Gastroesophageal sphincter (tissue), 4 donors: ENCODE measurements around the gene PRELP. TPM values are rescaled to one million over a fixed set of nuclear protein-coding genes. Genes with fewer than 3 reads are reported as not detected.

Experiments
- ATAC-seq: fragments of 150-250 bp; one replicate; pipeline ENCODE4 v1.9.1; 2016; ENCODE audit warnings: mild to moderate bottlenecking, moderate library complexity
- H3K27ac ChIP-seq, 4 donors: fragments of 200-600 bp; sonication (generic) in 3 of 4; 1 replicate in 3 of 4; 2 replicates in 1 of 4; pipeline ENCODE4 v1.5.1; 2016 to 2019
- H3K27me3 ChIP-seq: fragments of 200-600 bp; sonication (generic); one replicate; pipeline ENCODE4 v1.5.1; 2019
- H3K36me3 ChIP-seq, 2 donors: fragments of 200-600 bp; sonication (generic); one replicate each; pipeline ENCODE4 v1.5.1; 2019; ENCODE audit warnings: control low read depth in 1 of 2
- H3K4me1 ChIP-seq, 3 donors: fragments of 200-600 bp; sonication (generic); 1 replicate in 2 of 3; 2 replicates in 1 of 3; pipeline ENCODE4 v1.5.1; 2016 to 2019; ENCODE audit warnings: control low read depth in 2 of 3
- H3K4me3 ChIP-seq, 2 donors: fragments of 200-600 bp; sonication (generic); one replicate each; pipeline ENCODE4 v1.5.1; 2019; ENCODE audit warnings: mild to moderate bottlenecking in 1 of 2, moderate library complexity in 1 of 2
- H3K9me3 ChIP-seq, 3 donors: fragments of 200-600 bp; sonication (generic); one replicate each; pipeline ENCODE4 v1.5.1; 2017 to 2019; ENCODE audit warnings: control low read depth in 2 of 3
- EP300 ChIP-seq: sonication (generic); formaldehyde crosslinking; IDR thresholded peaks from one replicate; pipeline ENCODE4 v1.6.1; 2017; ENCODE audit warnings: antibody characterized with exemption, mild to moderate bottlenecking
- POLR2A ChIP-seq, 2 donors: fragments of 450-650 bp; IDR thresholded peaks; one replicate each; pipeline ENCODE4 v1.6.1; 2017; ENCODE audit warnings: antibody characterized with exemption in 2 of 2, mild to moderate bottlenecking in 2 of 2, moderate library complexity in 1 of 2
- POLR2AphosphoS5 ChIP-seq: sonication (generic); formaldehyde crosslinking; IDR thresholded peaks from one replicate; pipeline ENCODE4 v1.6.1; 2017; ENCODE audit warnings: antibody characterized with exemption
- WGBS, 2 donors: methylation state at CpG; one replicate each; pipeline ENCODE4 v1.1.5; 2018; ENCODE audit warnings: low coverage in 1 of 2; 5-methylcytosine and 5-hydroxymethylcytosine counted together
- total RNA-seq, 4 donors: library from RNA; depleted of rRNA; stranded (reverse); fragments of >200 nt; gene quantifications; one replicate each; pipeline ENCODE4 v1.1.0, GENCODE V29; 2016
- TF ChIP-seq, protein P1 (sequence below), 4 experiments: fragments of 200-600 bp in 2 of 4; fragments of 450-650 bp in 2 of 4; sonication (generic) in 1 of 4; IDR thresholded peaks; one replicate each; pipeline ENCODE4 v1.5.1; 2017 to 2019; ENCODE audit warnings: antibody characterized with exemption in 4 of 4, mild to moderate bottlenecking in 2 of 4, moderate library complexity in 2 of 4

The PRELP gene
- total RNA-seq, 4 donors from 2014 or later, result 63.9 to 149 (median 66.1) TPM

DNA sequence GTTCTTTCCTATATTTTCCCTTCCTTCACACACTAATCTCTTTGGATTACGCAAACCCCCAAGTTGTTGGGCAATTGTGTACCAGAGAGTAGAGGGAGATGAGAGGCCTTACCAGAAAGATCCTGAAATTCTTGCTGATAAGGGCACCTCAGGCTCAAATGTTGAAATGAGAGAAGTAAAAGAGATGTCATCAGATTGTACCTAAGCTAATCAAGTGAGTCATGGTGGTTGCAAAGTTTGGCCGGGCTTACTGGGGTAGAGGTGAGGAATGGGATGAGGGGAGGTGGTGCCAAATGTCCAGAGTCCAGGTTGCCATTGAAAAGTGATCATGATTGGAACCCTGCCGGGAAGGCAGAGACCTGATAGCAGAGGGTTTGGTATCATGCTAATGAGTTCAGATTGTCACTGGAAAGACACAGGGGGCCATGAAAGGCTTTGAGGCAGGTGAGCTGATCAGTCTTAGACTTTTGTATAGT lies 61.4 kb downstream of the PRELP start:
- TF ChIP-seq, protein P1, sequence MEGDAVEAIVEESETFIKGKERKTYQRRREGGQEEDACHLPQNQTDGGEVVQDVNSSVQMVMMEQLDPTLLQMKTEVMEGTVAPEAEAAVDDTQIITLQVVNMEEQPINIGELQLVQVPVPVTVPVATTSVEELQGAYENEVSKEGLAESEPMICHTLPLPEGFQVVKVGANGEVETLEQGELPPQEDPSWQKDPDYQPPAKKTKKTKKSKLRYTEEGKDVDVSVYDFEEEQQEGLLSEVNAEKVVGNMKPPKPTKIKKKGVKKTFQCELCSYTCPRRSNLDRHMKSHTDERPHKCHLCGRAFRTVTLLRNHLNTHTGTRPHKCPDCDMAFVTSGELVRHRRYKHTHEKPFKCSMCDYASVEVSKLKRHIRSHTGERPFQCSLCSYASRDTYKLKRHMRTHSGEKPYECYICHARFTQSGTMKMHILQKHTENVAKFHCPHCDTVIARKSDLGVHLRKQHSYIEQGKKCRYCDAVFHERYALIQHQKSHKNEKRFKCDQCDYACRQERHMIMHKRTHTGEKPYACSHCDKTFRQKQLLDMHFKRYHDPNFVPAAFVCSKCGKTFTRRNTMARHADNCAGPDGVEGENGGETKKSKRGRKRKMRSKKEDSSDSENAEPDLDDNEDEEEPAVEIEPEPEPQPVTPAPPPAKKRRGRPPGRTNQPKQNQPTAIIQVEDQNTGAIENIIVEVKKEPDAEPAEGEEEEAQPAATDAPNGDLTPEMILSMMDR (IDR thresholded peaks at IDR 0.05), result no peak
- TF ChIP-seq POLR2AphosphoS5, result peak; percentile 86
- Histone ChIP-seq H3K9me3 (no peaks in the 10 kb centered on the region), H3K27me3 (no peaks in the 10 kb centered on the region), H3K27ac (peak overlapping the region in 2 of 4 donors; percentile 15 to 46), H3K4me1 (peaks cover 2 to 36% (median 3%) of the 10 kb centered on the region in 3 donors), H3K4me3 (no peak overlapping the region), H3K36me3 (no peaks in the 10 kb centered on the region)
- peak; percentile 45 for ATAC-seq
- 79 to 89% methylated on average over 3 of the region's 3 CpGs for WGBS, 2 donors

- Histone ChIP-seq H3K9me3 (no peaks in the 10 kb centered on the region), H3K27me3 (no peaks in the 10 kb centered on the region), H3K27ac (peak overlapping the region in 2 of 4 donors; percentile 15 to 46), H3K4me1 (peaks cover 2 to 43% (median 3%) of the 10 kb centered on the region in 3 donors), H3K36me3 (no peaks in the 10 kb centered on the region), H3K4me3 (no peak overlapping the region)
- TF ChIP-seq POLR2AphosphoS5 (peak; percentile 57), POLR2A (IDR thresholded peaks at IDR 0.05) (no peak)
- 40 to 75% methylated on average over 5 of the region's 5 CpGs for WGBS, 2 donors
- no peak for ATAC-seq
Observed at GRCh38 chr1:203537806-203538464, 62.3 kb downstream of the PRELP start.

GRCh38 chr1:203538726-203539125 lies 63.1 kb downstream of the PRELP start:
- H3K9me3 ChIP-seq, result no peaks in the 10 kb centered on the region
- no peaks in the 10 kb centered on the region for H3K27me3 ChIP-seq
- no peaks in the 10 kb centered on the region for H3K36me3 ChIP-seq
- TF ChIP-seq EP300 (no peak), POLR2AphosphoS5 (no peak), POLR2A (IDR thresholded peaks at IDR 0.05) (no peak)
- TF ChIP-seq, protein P1 (IDR thresholded peaks at IDR 0.05), result no peak
- H3K27ac ChIP-seq, result peak overlapping the region in 1 of 4 donors; percentile 47
- H3K4me3 ChIP-seq, result no peak overlapping the region
- 20 to 40% methylated on average over 1 of the region's 1 CpG for WGBS, 2 donors
- peaks cover 2 to 39% (median 3%) of the 10 kb centered on the region in 3 donors for H3K4me1 ChIP-seq
- no peak for ATAC-seq

DNA sequence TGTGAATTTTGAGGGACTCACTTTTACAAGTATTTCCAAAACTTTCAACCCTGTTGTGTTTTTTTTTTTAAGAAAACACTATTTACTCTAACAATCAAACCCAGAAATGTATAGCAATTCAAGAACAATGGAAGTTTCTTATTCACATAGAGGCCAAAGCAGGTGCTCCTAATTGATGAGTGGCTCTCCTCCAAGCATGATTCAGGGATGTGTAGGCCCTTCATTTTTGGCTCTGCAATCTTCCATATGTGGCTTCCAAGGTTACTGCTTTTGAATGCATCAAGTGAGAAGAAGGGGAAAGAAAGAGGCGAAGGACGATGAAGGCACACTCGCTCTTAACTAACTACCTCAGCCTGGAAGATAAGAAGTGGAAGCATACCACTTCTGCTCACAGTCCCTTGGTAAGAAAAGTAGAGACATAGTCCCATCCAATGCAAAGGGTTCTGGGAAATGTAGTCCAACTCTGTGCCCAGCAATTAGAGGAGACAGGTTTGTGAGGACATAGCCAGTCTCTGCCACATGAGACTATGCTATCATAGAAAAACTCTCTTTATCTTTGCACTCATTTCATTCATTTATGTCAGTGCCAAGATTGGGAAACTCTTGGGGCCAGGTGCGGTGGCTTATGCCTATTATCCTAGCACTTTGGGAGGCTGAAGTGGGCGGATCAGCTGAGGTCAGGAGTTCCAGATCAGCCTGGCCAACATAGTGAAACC lies 64.4 kb downstream of the PRELP start:
- Histone ChIP-seq H3K27ac (no peak overlapping the region), H3K4me1 (peaks cover 0 to 37% (median 0%) of the 10 kb centered on the region in 3 donors), H3K9me3 (no peaks in the 10 kb centered on the region), H3K36me3 (no peaks in the 10 kb centered on the region), H3K27me3 (no peaks in the 10 kb centered on the region), H3K4me3 (no peak overlapping the region)
- no peak for ATAC-seq
- TF ChIP-seq POLR2A (IDR thresholded peaks at IDR 0.05) (no peak), EP300 (no peak), POLR2AphosphoS5 (no peak)
- TF ChIP-seq, protein P1 (IDR thresholded peaks at IDR 0.05), result no peak
- WGBS, 2 donors, result 93% methylated on average over 4 to 5 of the region's 5 CpGs

Other genes starting within 250 kb of the PRELP start
- gene CHIT1, start 246.1 kb upstream of the PRELP start, total RNA-seq, result under 1 TPM in 2 of 4 donors, not detected in 2; 0.13 to 0.16 TPM
- 100 to 1,000 TPM in 3 of 4 donors, 10 to 100 TPM in 1; 74.5 to 169 (median 116) TPM for gene BTG2, start 170.3 kb upstream of the PRELP start, total RNA-seq
- 10 to 100 TPM; 19.3 to 53.6 (median 37.9) TPM for gene FMOD, start 124.7 kb upstream of the PRELP start, total RNA-seq
- gene OPTC, start 18.3 kb downstream of the PRELP start, total RNA-seq, result not detected
- 100 to 1,000 TPM; 211 to 454 (median 257) TPM for gene ATP2B4, start 151.0 kb downstream of the PRELP start, total RNA-seq